ENCODE measurements around the gene TFF1.
A peak's percentile ranks its signal among the peaks of the same experiment; 100 is the strongest.

Gene TFF1

GRCh38 chr21:42373196-42373907 lies 7.0 kb upstream of the TFF1 start:
- Histone ChIP-seq H3K79me1 (ENCODE audit: low read depth, low read length) (no peaks in the 10 kb centered on the region), H4K8ac (ENCODE audit: low read depth, low read length) (no peak overlapping the region), H3K36me3 (replicated peaks in 1 of 2; ENCODE audit: control insufficient read depth in 2 of 2, insufficient read depth in 2 of 2, low read length in 2 of 2) (no peaks in the 10 kb centered on the region), H2AK5ac (ENCODE audit: low read depth, low read length) (peak overlapping the region; percentile 51), H3K18ac (ENCODE audit: low read length) (no peak overlapping the region), H4K91ac (ENCODE audit: low read depth, low read length, poor library complexity) (no peak overlapping the region), H3K9me3 (replicated peaks in 1 of 2; ENCODE audit: control insufficient read depth in 2 of 2, insufficient read depth in 1 of 2, low read depth in 1 of 2, low read length in 2 of 2) (no peaks in the 10 kb centered on the region), H3K27ac (replicated peaks; ENCODE audit: low read length) (no peak overlapping the region), H3K4ac (ENCODE audit: low read length) (no peak overlapping the region), H2AFZ (ENCODE audit: low read length) (no peak overlapping the region), H3K4me1 (ENCODE audit: control insufficient read depth in 2 of 2, insufficient read depth in 1 of 2, low read depth in 1 of 2, low read length in 2 of 2) (peaks cover 0 to 4% of the 10 kb centered on the region in 2 donors), H3K27me3 (ENCODE audit: control insufficient read depth in 3 of 3, insufficient read depth in 3 of 3, low read depth in 1 of 3, low read length in 3 of 3) (peaks cover 0 to 2% (median 0%) of the 10 kb centered on the region in 3 experiments), H3K23ac (ENCODE audit: low read depth, low read length, poor library complexity) (no peak overlapping the region), H2BK5ac (ENCODE audit: low read length) (no peak overlapping the region), H2BK120ac (ENCODE audit: low read depth, low read length) (no peak overlapping the region), H3K14ac (ENCODE audit: low read length) (peak overlapping the region; percentile 78), H2BK12ac (ENCODE audit: low read length) (no peak overlapping the region), H3K9ac (ENCODE audit: low read depth, low read length, poor library complexity) (no peak overlapping the region), H3K4me2 (ENCODE audit: insufficient read depth, low read length, poor library complexity, severe bottlenecking) (no peak overlapping the region), H3K4me3 (ENCODE audit: low read length in 2 of 2) (no peak overlapping the region), H2BK15ac (ENCODE audit: low read length) (no peak overlapping the region)
- DNase-seq (ENCODE audit: low spot score): no peak
- WGBS, 2 donors (ENCODE audit: extremely low coverage in 2 of 2, insufficient read length in 2 of 2, insufficient replicate concordance in 1 of 2): no CpG with 5 or more reads among the region's 25 CpGs

- no peak overlapping the region for H3K9ac ChIP-seq (ENCODE audit: low read depth, low read length, poor library complexity)
- H3K36me3 ChIP-seq (replicated peaks in 1 of 2; ENCODE audit: control insufficient read depth in 2 of 2, insufficient read depth in 2 of 2, low read length in 2 of 2): no peaks in the 10 kb centered on the region
- no peak overlapping the region for H2BK120ac ChIP-seq (ENCODE audit: low read depth, low read length)
- H2BK5ac ChIP-seq (ENCODE audit: low read length): peak overlapping the region; percentile 50
- no peak overlapping the region for H3K4me2 ChIP-seq (ENCODE audit: insufficient read depth, low read length, poor library complexity, severe bottlenecking)
- no CpG with 5 or more reads among the region's 18 CpGs for WGBS, 2 donors (ENCODE audit: extremely low coverage in 2 of 2, insufficient read length in 2 of 2, insufficient replicate concordance in 1 of 2)
- no peak overlapping the region for H2AFZ ChIP-seq (ENCODE audit: low read length)
- H3K9me3 ChIP-seq (replicated peaks in 1 of 2; ENCODE audit: control insufficient read depth in 2 of 2, insufficient read depth in 1 of 2, low read depth in 1 of 2, low read length in 2 of 2): no peaks in the 10 kb centered on the region
- peak overlapping the region; percentile 83 for H4K91ac ChIP-seq (ENCODE audit: low read depth, low read length, poor library complexity)
- H3K27ac ChIP-seq (replicated peaks; ENCODE audit: low read length): no peak overlapping the region
- H3K18ac ChIP-seq (ENCODE audit: low read length): peak overlapping the region; percentile 70
- peak overlapping the region; percentile 73 for H2BK12ac ChIP-seq (ENCODE audit: low read length)
- no peak overlapping the region for H4K8ac ChIP-seq (ENCODE audit: low read depth, low read length)
- no peak for DNase-seq (ENCODE audit: low spot score)
- H3K4ac ChIP-seq (ENCODE audit: low read length): no peak overlapping the region
- no peaks in the 10 kb centered on the region for H3K27me3 ChIP-seq (ENCODE audit: control insufficient read depth in 3 of 3, insufficient read depth in 3 of 3, low read depth in 1 of 3, low read length in 3 of 3)
- peaks cover 0 to 4% of the 10 kb centered on the region in 2 donors for H3K4me1 ChIP-seq (ENCODE audit: control insufficient read depth in 2 of 2, insufficient read depth in 1 of 2, low read depth in 1 of 2, low read length in 2 of 2)
- H3K14ac ChIP-seq (ENCODE audit: low read length): no peak overlapping the region
- H2AK5ac ChIP-seq (ENCODE audit: low read depth, low read length): peak overlapping the region; percentile 85
- H3K23ac ChIP-seq (ENCODE audit: low read depth, low read length, poor library complexity): peak overlapping the region; percentile 37
- H3K4me3 ChIP-seq (ENCODE audit: low read length in 2 of 2): peak overlapping the region in 1 of 2 donors; percentile 29
- no peaks in the 10 kb centered on the region for H3K79me1 ChIP-seq (ENCODE audit: low read depth, low read length)
- no peak overlapping the region for H2BK15ac ChIP-seq (ENCODE audit: low read length)
Observed at GRCh38 chr21:42370894-42371654, 4.7 kb upstream of the TFF1 start.

GRCh38 chr21:42369821-42370220 lies 3.5 kb upstream of the TFF1 start:
- H3K79me1 ChIP-seq (ENCODE audit: low read depth, low read length): no peaks in the 10 kb centered on the region
- no peak overlapping the region for H2AFZ ChIP-seq (ENCODE audit: low read length)
- H2AK5ac ChIP-seq (ENCODE audit: low read depth, low read length): no peak overlapping the region
- no peaks in the 10 kb centered on the region for H3K36me3 ChIP-seq (replicated peaks in 1 of 2; ENCODE audit: control insufficient read depth in 2 of 2, insufficient read depth in 2 of 2, low read length in 2 of 2)
- no peaks in the 10 kb centered on the region for H3K9me3 ChIP-seq (replicated peaks in 1 of 2; ENCODE audit: control insufficient read depth in 2 of 2, insufficient read depth in 1 of 2, low read depth in 1 of 2, low read length in 2 of 2)
- H2BK120ac ChIP-seq (ENCODE audit: low read depth, low read length): no peak overlapping the region
- no peak for DNase-seq (ENCODE audit: low spot score)
- H2BK12ac ChIP-seq (ENCODE audit: low read length): no peak overlapping the region
- no peak overlapping the region for H3K18ac ChIP-seq (ENCODE audit: low read length)
- no peak overlapping the region for H2BK5ac ChIP-seq (ENCODE audit: low read length)
- no peak overlapping the region for H4K8ac ChIP-seq (ENCODE audit: low read depth, low read length)
- H3K9ac ChIP-seq (ENCODE audit: low read depth, low read length, poor library complexity): no peak overlapping the region
- no peaks in the 10 kb centered on the region for H3K27me3 ChIP-seq (ENCODE audit: control insufficient read depth in 3 of 3, insufficient read depth in 3 of 3, low read depth in 1 of 3, low read length in 3 of 3)
- H3K27ac ChIP-seq (replicated peaks; ENCODE audit: low read length): no peak overlapping the region
- no peak overlapping the region for H3K14ac ChIP-seq (ENCODE audit: low read length)
- no CpG with 5 or more reads among the region's 16 CpGs for WGBS, 2 donors (ENCODE audit: extremely low coverage in 2 of 2, insufficient read length in 2 of 2, insufficient replicate concordance in 1 of 2)
- H2BK15ac ChIP-seq (ENCODE audit: low read length): no peak overlapping the region
- peaks cover 0 to 2% of the 10 kb centered on the region in 2 donors for H3K4me1 ChIP-seq (ENCODE audit: control insufficient read depth in 2 of 2, insufficient read depth in 1 of 2, low read depth in 1 of 2, low read length in 2 of 2)
- no peak overlapping the region for H3K4me3 ChIP-seq (ENCODE audit: low read length in 2 of 2)
- H3K4ac ChIP-seq (ENCODE audit: low read length): no peak overlapping the region
- no peak overlapping the region for H3K4me2 ChIP-seq (ENCODE audit: insufficient read depth, low read length, poor library complexity, severe bottlenecking)
- H4K91ac ChIP-seq (ENCODE audit: low read depth, low read length, poor library complexity): no peak overlapping the region
- H3K23ac ChIP-seq (ENCODE audit: low read depth, low read length, poor library complexity): no peak overlapping the region
